Type B pancreatic cell (in vitro differentiated cells): ENCODE results near the gene CSPG5. TPM values are rescaled to one million over a fixed set of nuclear protein-coding genes. Genes with fewer than 3 reads are reported as not detected.

Experiments used
- DNase-seq: peaks from one replicate; pipeline ENCODE4 v3.0.0; 2021; ENCODE audit warnings: mixed read lengths; ENCODE audit not compliant: unreplicated experiment; ENCODE audit errors: extremely low spot score
- H3K27ac Mint-ChIP-seq: 2 replicates; pipeline ENCODE4 v1.8.0; 2021; ENCODE audit warnings: mild to moderate bottlenecking, mixed read lengths
- H3K27me3 Mint-ChIP-seq: 2 replicates; pipeline ENCODE4 v1.8.0; 2021; ENCODE audit warnings: mixed read lengths
- H3K36me3 Mint-ChIP-seq: 2 replicates; pipeline ENCODE4 v1.8.0; 2021; ENCODE audit warnings: mixed read lengths
- H3K4me1 Mint-ChIP-seq: one replicate; pipeline ENCODE4 v1.8.0; 2021; ENCODE audit warnings: mixed read lengths; ENCODE audit not compliant: unreplicated experiment
- H3K4me3 Mint-ChIP-seq: 2 replicates; pipeline ENCODE4 v1.8.0; 2021; ENCODE audit warnings: mild to moderate bottlenecking, mixed read lengths
- H3K9me3 Mint-ChIP-seq: 2 replicates; pipeline ENCODE4 v1.8.0; 2021; ENCODE audit warnings: mixed read lengths
- CTCF ChIP-seq: fragments of 200-600 bp; sonication (generic); conservative IDR thresholded peaks from 2 replicates; pipeline ENCODE4 v1.5.0; 2021; ENCODE audit warnings: antibody characterized with exemption, mild to moderate bottlenecking
- total RNA-seq: library from RNA; stranded (reverse); gene quantifications from 2 replicates; pipeline ENCODE4 v1.2.1, GENCODE V29; 2021; ENCODE audit warnings: low replicate concordance

The CSPG5 gene
- total RNA-seq, 1 donor from 2014 or later = 2.1 TPM

- Mint-ChIP-seq H3K36me3 (no peaks in the 10 kb centered on the region), H3K9me3 (no peaks in the 10 kb centered on the region), H3K4me3 (peak overlapping the region; percentile 38), H3K4me1 (peaks cover 15% of the 10 kb centered on the region), H3K27ac (peak overlapping the region; percentile 13), H3K27me3 (no peaks in the 10 kb centered on the region)
- DNase-seq = no peak
- TF ChIP-seq CTCF = no peak
These were observed 62.8 kb downstream of the CSPG5 start for GRCh38 chr3:47515864-47516319.

- peak overlapping the region; percentile 79 for H3K4me3 Mint-ChIP-seq
- no peaks in the 10 kb centered on the region for H3K27me3 Mint-ChIP-seq
- DNase-seq = no peak
- peaks cover 15% of the 10 kb centered on the region for H3K4me1 Mint-ChIP-seq
- peak overlapping the region; percentile 13 for H3K27ac Mint-ChIP-seq
- H3K9me3 Mint-ChIP-seq = no peaks in the 10 kb centered on the region
- no peaks in the 10 kb centered on the region for H3K36me3 Mint-ChIP-seq
- no peak for TF ChIP-seq CTCF
These were observed 63.6 kb downstream of the CSPG5 start for GRCh38 chr3:47515100-47515499.

GRCh38 chr3:47513125-47513929, 65.3 kb downstream of the CSPG5 start, which contains the start of gene ELP6:
Gene ELP6 (minus strand): TSS chr3:47513712. CDS start chr3:47513590, 122 bp downstream.
- Mint-ChIP-seq H3K36me3 (no peaks in the 10 kb centered on the region), H3K9me3 (no peaks in the 10 kb centered on the region), H3K4me3 (peak within 1 kb of the TSS; percentile 99), H3K27ac (peak within 1 kb of the TSS; percentile 96), H3K27me3 (no peaks in the 10 kb centered on the region), H3K4me1 (peaks cover 15% of the 10 kb centered on the region)
- peak; percentile 97 for DNase-seq
- TF ChIP-seq CTCF = peak; percentile 67

- no peak for DNase-seq
- no peaks in the 10 kb centered on the region for H3K9me3 Mint-ChIP-seq
- TF ChIP-seq CTCF = no peak
- peak overlapping the region; percentile 96 for H3K27ac Mint-ChIP-seq
- peaks cover 15% of the 10 kb centered on the region for H3K4me1 Mint-ChIP-seq
- H3K36me3 Mint-ChIP-seq = no peaks in the 10 kb centered on the region
- H3K27me3 Mint-ChIP-seq = no peaks in the 10 kb centered on the region
- H3K4me3 Mint-ChIP-seq = peak overlapping the region; percentile 99
These were observed 66.1 kb downstream of the CSPG5 start for GRCh38 chr3:47512416-47513124.

Other genes starting within 250 kb of the CSPG5 start
- gene PTPN23, start 197.8 kb downstream of the CSPG5 start, total RNA-seq = 52.5 and 54.1 TPM in 2 replicates
- gene SCAP, start 102.9 kb downstream of the CSPG5 start, total RNA-seq = 77.5 and 106 TPM in 2 replicates
- 25.1 and 51.3 TPM in 2 replicates for gene ELP6, start 65.2 kb downstream of the CSPG5 start, total RNA-seq
- 147 and 200 TPM in 2 replicates for gene SMARCC1, start 203.0 kb upstream of the CSPG5 start, total RNA-seq
- 64.2 and 99.5 TPM in 2 replicates for gene DHX30, start 224.3 kb upstream of the CSPG5 start, total RNA-seq